ENCODE results near the gene P4HA2.

The P4HA2 gene

DNA sequence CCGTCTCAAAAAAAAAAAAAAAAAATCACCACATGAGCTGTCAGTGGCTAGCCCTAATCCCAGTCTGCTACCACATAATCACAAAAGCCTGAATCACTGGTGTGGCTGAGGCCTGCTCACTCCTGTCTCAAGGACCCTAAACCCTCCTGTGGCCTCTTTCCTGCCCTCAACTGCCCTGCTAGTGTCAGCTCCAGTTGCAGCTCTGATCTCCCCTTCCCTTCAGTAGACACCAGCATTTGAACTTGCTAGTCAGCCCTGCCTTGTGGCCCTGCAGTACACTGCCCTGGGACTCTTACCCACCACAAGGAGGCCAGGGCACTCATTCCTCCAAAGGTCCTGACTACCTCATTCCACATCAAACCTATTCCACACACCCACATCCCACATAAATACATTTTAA is 9.5 kb upstream of the P4HA2 start:
- no peak for TF ChIP-seq POLR2A (IDR thresholded peaks at IDR 0.05; ENCODE audit: extremely low read depth, insufficient read length)
- TF ChIP-seq, protein P1, sequence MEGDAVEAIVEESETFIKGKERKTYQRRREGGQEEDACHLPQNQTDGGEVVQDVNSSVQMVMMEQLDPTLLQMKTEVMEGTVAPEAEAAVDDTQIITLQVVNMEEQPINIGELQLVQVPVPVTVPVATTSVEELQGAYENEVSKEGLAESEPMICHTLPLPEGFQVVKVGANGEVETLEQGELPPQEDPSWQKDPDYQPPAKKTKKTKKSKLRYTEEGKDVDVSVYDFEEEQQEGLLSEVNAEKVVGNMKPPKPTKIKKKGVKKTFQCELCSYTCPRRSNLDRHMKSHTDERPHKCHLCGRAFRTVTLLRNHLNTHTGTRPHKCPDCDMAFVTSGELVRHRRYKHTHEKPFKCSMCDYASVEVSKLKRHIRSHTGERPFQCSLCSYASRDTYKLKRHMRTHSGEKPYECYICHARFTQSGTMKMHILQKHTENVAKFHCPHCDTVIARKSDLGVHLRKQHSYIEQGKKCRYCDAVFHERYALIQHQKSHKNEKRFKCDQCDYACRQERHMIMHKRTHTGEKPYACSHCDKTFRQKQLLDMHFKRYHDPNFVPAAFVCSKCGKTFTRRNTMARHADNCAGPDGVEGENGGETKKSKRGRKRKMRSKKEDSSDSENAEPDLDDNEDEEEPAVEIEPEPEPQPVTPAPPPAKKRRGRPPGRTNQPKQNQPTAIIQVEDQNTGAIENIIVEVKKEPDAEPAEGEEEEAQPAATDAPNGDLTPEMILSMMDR (IDR thresholded peaks at IDR 0.05; ENCODE audit: low read depth, low read length), result no peak
- TF ChIP-seq MYC (IDR thresholded peaks at IDR 0.05; ENCODE audit: low read depth, low read length), result no peak
- TF ChIP-seq, protein P2, sequence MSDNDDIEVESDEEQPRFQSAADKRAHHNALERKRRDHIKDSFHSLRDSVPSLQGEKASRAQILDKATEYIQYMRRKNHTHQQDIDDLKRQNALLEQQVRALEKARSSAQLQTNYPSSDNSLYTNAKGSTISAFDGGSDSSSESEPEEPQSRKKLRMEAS (IDR thresholded peaks at IDR 0.05; ENCODE audit: low read depth, low read length), result no peak
- DNase-seq (ENCODE audit: low read depth), result no peak
- H3K4me3 ChIP-seq (ENCODE audit: low read depth, low read length), result no peak overlapping the region

DNA sequence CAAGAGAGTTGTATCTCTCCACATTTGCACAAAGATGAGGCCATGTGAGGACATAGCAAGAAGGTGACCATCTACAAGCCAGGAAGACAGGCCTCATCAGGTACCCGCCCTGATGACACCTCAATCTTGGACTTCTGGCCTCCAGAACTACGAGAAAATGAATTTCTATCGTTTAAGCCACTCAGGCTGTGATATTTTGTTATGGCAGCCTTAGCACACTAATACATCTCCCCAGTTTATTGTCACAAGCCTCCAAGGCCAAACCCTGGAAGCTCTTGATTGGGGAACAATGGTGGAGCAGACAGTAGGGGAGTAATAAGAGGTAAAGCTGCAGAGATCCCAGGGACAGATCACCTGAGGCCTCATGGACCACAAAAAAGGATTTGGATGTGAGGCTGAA is 7.7 kb upstream of the P4HA2 start:
- TF ChIP-seq, protein P1 (IDR thresholded peaks at IDR 0.05; ENCODE audit: low read depth, low read length), result no peak
- TF ChIP-seq MYC (IDR thresholded peaks at IDR 0.05; ENCODE audit: low read depth, low read length), result no peak
- TF ChIP-seq, protein P2 (IDR thresholded peaks at IDR 0.05; ENCODE audit: low read depth, low read length), result no peak
- no peak for TF ChIP-seq POLR2A (IDR thresholded peaks at IDR 0.05; ENCODE audit: extremely low read depth, insufficient read length)
- H3K4me3 ChIP-seq (ENCODE audit: low read depth, low read length), result no peak overlapping the region
- DNase-seq (ENCODE audit: low read depth), result no peak

DNA sequence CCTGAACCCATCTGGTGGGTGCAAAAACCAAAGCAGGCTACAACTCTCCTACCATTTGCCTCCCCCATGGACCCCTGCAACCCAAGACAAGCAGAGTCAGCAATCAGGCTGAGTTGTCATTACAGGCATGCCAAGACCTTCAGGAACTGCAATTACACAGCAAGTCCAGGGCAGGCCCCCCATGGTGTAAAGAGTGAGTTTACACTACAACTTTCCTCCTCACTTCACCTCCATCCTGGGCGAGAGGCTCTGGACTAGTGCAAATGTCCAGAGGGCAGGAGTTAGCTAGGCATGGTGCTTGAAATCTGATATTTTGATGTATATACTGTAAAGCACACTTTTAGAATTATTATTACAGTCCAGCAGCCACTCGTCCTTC is 7.0 kb upstream of the P4HA2 start:
- no peak for DNase-seq (ENCODE audit: low read depth)
- H3K4me3 ChIP-seq (ENCODE audit: low read depth, low read length), result no peak overlapping the region
- TF ChIP-seq, protein P2 (IDR thresholded peaks at IDR 0.05; ENCODE audit: low read depth, low read length), result no peak
- no peak for TF ChIP-seq MYC (IDR thresholded peaks at IDR 0.05; ENCODE audit: low read depth, low read length)
- TF ChIP-seq POLR2A (IDR thresholded peaks at IDR 0.05; ENCODE audit: extremely low read depth, insufficient read length), result no peak
- TF ChIP-seq, protein P1 (IDR thresholded peaks at IDR 0.05; ENCODE audit: low read depth, low read length), result no peak

DNA sequence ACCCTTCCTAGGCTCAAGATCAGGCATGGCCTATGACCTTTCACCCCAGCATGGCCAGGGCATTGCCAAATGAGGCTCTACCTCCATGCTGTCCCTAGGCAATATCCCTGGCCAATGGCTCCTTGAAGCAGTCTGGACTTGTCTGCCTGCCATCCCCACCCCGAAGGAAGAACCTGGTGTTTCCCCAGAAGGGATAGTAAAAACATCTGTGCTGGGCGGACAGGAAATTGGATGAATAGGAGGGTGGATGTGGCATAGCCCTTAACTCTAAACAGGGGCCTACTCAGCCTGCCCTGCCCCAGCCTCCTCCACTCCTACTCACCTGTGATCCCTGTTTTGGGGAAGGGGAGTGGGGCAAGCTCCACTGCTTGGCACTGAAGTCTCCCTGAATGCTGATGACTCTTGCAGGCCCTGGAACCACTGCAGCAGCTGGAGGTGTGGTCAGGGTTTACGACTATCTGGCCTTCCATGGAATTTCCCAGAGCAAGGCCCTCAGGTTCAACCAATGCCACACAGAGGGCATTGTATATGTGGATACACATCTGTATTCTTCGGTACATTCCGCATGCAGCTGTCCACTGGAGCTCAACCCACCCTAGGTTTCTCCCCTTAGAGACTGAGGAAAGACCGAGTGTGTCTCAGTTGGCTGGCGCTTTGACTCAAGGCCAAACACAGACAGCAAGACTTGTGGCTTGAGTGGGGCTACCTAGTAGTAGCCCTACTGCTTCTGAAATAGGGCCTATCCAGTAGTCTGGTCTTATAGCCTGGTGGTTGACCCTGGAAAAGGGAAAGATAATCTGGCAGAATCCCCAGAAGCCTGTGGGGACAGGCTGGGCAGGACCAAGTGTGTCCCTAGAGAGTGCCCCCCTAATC is 6.4 kb upstream of the P4HA2 start:
- TF ChIP-seq, protein P2 (IDR thresholded peaks at IDR 0.05; ENCODE audit: low read depth, low read length), result no peak
- no peak for TF ChIP-seq MYC (IDR thresholded peaks at IDR 0.05; ENCODE audit: low read depth, low read length)
- TF ChIP-seq, protein P1 (IDR thresholded peaks at IDR 0.05; ENCODE audit: low read depth, low read length), result no peak
- no peak for TF ChIP-seq POLR2A (IDR thresholded peaks at IDR 0.05; ENCODE audit: extremely low read depth, insufficient read length)
- DNase-seq (ENCODE audit: low read depth), result no peak
- no peak overlapping the region for H3K4me3 ChIP-seq (ENCODE audit: low read depth, low read length)

DNA sequence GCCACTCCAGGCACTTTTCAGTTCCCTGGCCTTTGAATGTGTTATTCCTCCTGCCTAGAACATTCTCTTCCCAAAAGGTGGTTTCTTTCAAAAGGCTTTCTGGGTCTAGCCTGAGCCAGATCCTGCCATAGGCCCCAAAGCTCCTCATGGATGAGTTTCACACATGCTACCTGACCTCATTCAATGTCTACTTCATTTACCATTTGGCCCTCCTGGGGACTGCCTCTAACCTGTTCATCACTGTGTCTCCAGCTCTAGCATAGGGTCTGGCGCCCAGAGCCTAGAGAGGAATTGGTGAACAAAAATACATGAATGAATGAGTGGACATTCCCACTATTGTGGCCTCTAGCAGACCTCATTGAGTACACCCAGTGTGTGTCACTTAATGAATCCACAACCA is 5.4 kb upstream of the P4HA2 start:
- DNase-seq (ENCODE audit: low read depth), result no peak
- no peak for TF ChIP-seq POLR2A (IDR thresholded peaks at IDR 0.05; ENCODE audit: extremely low read depth, insufficient read length)
- TF ChIP-seq, protein P2 (IDR thresholded peaks at IDR 0.05; ENCODE audit: low read depth, low read length), result no peak
- TF ChIP-seq, protein P1 (IDR thresholded peaks at IDR 0.05; ENCODE audit: low read depth, low read length), result no peak
- TF ChIP-seq MYC (IDR thresholded peaks at IDR 0.05; ENCODE audit: low read depth, low read length), result no peak
- H3K4me3 ChIP-seq (ENCODE audit: low read depth, low read length), result no peak overlapping the region
